ENCODE measurements around the gene STARD3. TPM values are rescaled to one million over a fixed set of nuclear protein-coding genes. Genes with fewer than 3 reads are reported as not detected.

STARD3 gene
- total and polyA plus RNA-seq, 9 of the 15 experiments (the other 6 are each of a cell fraction or from before 2014, with no cell fraction given): 0.63 to 87.0 (median 46.0) TPM

DNA sequence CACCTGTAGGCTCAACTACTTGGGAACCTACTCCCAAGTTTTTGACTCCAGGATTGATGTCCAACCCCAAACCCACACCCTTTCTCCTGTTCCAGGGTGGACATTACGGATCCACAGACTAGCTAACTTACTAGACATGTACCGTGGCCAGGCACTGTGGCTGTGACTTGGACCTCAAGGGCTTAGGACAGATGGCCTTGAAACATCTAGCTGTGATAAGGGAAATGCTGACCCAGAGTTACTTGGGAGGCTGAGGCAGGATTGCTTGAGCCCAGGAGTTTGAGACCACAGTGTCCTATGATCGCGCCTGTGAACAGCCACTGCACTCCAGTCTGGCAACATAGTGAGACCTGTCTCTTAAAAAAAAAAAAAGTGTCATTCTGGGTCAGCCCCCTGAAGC is 4.2 kb downstream of the STARD3 start:
- Histone ChIP-seq H3K4me1 (replicated peaks in 1 of 2; ENCODE audit: control insufficient read depth in 2 of 2, insufficient read depth in 2 of 2, low read length in 2 of 2) (peaks cover 65% of the 10 kb centered on the region in 2 experiments), H3K4me2 (ENCODE audit: insufficient read depth, low read length) (peak overlapping the region; percentile 28; the same call in 1 of the 2 replicates), H2AFZ (ENCODE audit: low read depth, low read length) (no peak overlapping the region), H3K79me2 (ENCODE audit: control insufficient read depth, insufficient read depth, low read length) (peaks cover 82% of the 10 kb centered on the region), H3K36me3 (ENCODE audit: control insufficient read depth, insufficient read depth, low read length) (peaks cover 11% of the 10 kb centered on the region; the same call in 2 of the 3 replicates), H3K9me1 (ENCODE audit: control insufficient read depth, insufficient read depth, low read length) (no peaks in the 10 kb centered on the region), H3K27ac (ENCODE audit: extremely low read depth, low read depth, low read length) (no peak overlapping the region), H3K9ac (ENCODE audit: insufficient read depth in 1 of 2, low read depth in 2 of 2, low read length in 2 of 2) (peak overlapping the region in 1 of 2 experiments; percentile 81; a peak in 1 of 4 replicates), H3K27me3 (ENCODE audit: control insufficient read depth in 2 of 2, insufficient read depth in 2 of 2, low read length in 2 of 2) (no peaks in the 10 kb centered on the region), H3K9me3 (replicated peaks; ENCODE audit: control insufficient read depth, insufficient read depth, low read depth, low read length) (no peaks in the 10 kb centered on the region), H3K4me3 (no peak overlapping the region), H4K20me1 (replicated peaks; ENCODE audit: control insufficient read depth, insufficient read depth, low read length) (peaks cover 26% of the 10 kb centered on the region)
- peak; percentile 55 for TF ChIP-seq ZNF316 (IDR thresholded peaks at IDR 0.05)
- no peak for TF ChIP-seq PHTF2 (CRISPR knock-in tag; IDR thresholded peaks at IDR 0.05)
- ATAC-seq (no peak), DNase-seq (ENCODE audit: extremely low read depth in 1 of 4, low spot score in 3 of 4) (no peak), FAIRE-seq (peak; percentile 72)
- 78% methylated on average over 4 of the region's 4 CpGs for WGBS (ENCODE audit: insufficient coverage, low coverage, missing lambda C conversion rate)
- CTCF ChIA-PET (ENCODE audit: low intra/inter-chr PET ratio): no interaction called here
- no TSS peak for BruUV-seq (replicated peaks)
- in situ Hi-C loops (cut with MboI): no loop called here
- intact Hi-C loops (cut with micrococcal nuclease): no loop called here
- POLR2A ChIA-PET: interaction anchor here (0.6 to 1.4 kb wide), 2 partner anchors 26 to 645 kb away, joined by 3 to 4 read pairs; no protein-coding TSS in a partner anchor

DNA sequence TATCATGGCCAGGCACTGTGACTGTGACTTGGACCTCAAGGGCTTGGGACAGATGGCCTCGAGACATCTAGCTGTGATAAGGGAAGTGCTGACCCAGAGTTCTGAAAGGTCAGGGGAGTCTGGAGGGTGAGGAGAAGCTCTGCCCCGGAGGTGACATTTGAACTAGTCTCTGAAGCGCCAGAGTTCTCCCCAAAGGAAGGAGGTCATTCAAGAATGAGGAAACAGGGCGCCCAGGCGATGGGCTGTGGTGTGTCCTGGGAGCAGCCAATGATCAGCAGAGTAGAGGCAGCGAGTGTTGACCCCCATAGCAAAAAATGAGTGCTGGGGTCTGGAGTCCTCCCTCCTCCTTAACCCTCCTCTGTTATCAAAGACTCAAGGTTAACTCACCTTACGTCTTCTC is 4.9 kb downstream of the STARD3 start:
- 16% methylated on average over 6 of the region's 7 CpGs for WGBS (ENCODE audit: insufficient coverage, low coverage, missing lambda C conversion rate)
- intact Hi-C loops (cut with micrococcal nuclease) (no loop called here), in situ Hi-C loops (cut with MboI) (no loop called here)
- Histone ChIP-seq H3K36me3 (ENCODE audit: control insufficient read depth, insufficient read depth, low read length) (peaks cover 11% of the 10 kb centered on the region; the same call in 2 of the 3 replicates), H3K4me2 (ENCODE audit: insufficient read depth, low read length) (peak overlapping the region; percentile 28; the same call in 1 of the 2 replicates), H2AFZ (ENCODE audit: low read depth, low read length) (no peak overlapping the region), H3K79me2 (ENCODE audit: control insufficient read depth, insufficient read depth, low read length) (peaks cover 88% of the 10 kb centered on the region), H4K20me1 (replicated peaks; ENCODE audit: control insufficient read depth, insufficient read depth, low read length) (peaks cover 26% of the 10 kb centered on the region), H3K27ac (ENCODE audit: extremely low read depth, low read depth, low read length) (no peak overlapping the region), H3K9me1 (ENCODE audit: control insufficient read depth, insufficient read depth, low read length) (no peaks in the 10 kb centered on the region), H3K27me3 (ENCODE audit: control insufficient read depth in 2 of 2, insufficient read depth in 2 of 2, low read length in 2 of 2) (no peaks in the 10 kb centered on the region), H3K9ac (ENCODE audit: insufficient read depth in 1 of 2, low read depth in 2 of 2, low read length in 2 of 2) (peak overlapping the region in 1 of 2 experiments; percentile 22; a peak in 1 of 4 replicates), H3K9me3 (replicated peaks; ENCODE audit: control insufficient read depth, insufficient read depth, low read depth, low read length) (no peaks in the 10 kb centered on the region), H3K4me3 (no peak overlapping the region), H3K4me1 (replicated peaks in 1 of 2; ENCODE audit: control insufficient read depth in 2 of 2, insufficient read depth in 2 of 2, low read length in 2 of 2) (peaks cover 60% of the 10 kb centered on the region in 2 experiments)
- FAIRE-seq (peak; percentile 19), ATAC-seq (no peak), DNase-seq (ENCODE audit: extremely low read depth in 1 of 4, low spot score in 3 of 4) (peak in 1 of 4 experiments; percentile 59)
- no TSS peak for BruUV-seq (replicated peaks)
- POLR2A ChIA-PET: interaction anchor here (0.7 to 1.4 kb wide), 2 partner anchors 12 to 24 kb away, joined by 3 to 4 read pairs; no protein-coding TSS in a partner anchor
- CTCF ChIA-PET (ENCODE audit: low intra/inter-chr PET ratio): no interaction called here
- TF ChIP-seq ZNF263 (CRISPR knock-in tag; IDR thresholded peaks at IDR 0.05; ENCODE audit: borderline replicate concordance) (peak; percentile 75), TAF7 (tag; IDR thresholded peaks at IDR 0.05) (no peak), HMBOX1 (IDR thresholded peaks at IDR 0.05) (peak; percentile 39; the same call in 1 of the 2 replicates), MAFF (IDR thresholded peaks at IDR 0.05; ENCODE audit: low read length) (peak; percentile 10; the same call in 1 of the 2 replicates), RCOR1 (IDR thresholded peaks at IDR 0.05; ENCODE audit: borderline replicate concordance in 1 of 2, low read depth in 2 of 2, low read length in 2 of 2) (0 out of 4 replicates have a peak, but pooled peaks of 1 of the 2 experiments have one; percentile 36), SAFB2 (IDR thresholded peaks at IDR 0.05; ENCODE audit: borderline replicate concordance, low read depth, low read length, severe bottlenecking) (no peak), NR2C2 (CRISPR knock-in tag; IDR thresholded peaks at IDR 0.05) (no peak), NR2C2 (tag; IDR thresholded peaks at IDR 0.05) (peak; percentile 76), SPI1 (IDR thresholded peaks at IDR 0.05; ENCODE audit: borderline replicate concordance, low read depth, low read length) (peak; percentile 61; the same call in 1 of the 2 replicates), NR2C1 (IDR thresholded peaks at IDR 0.05) (0 out of 2 replicates have a peak, but pooled peaks have one; percentile 31), NR2C1 (tag; IDR thresholded peaks at IDR 0.05) (peak; percentile 72; the same call in 1 of the 2 replicates), ESRRA (IDR thresholded peaks at IDR 0.05; ENCODE audit: borderline replicate concordance, low read depth) (peak; percentile 70)
- TF ChIP-seq, protein P1, sequence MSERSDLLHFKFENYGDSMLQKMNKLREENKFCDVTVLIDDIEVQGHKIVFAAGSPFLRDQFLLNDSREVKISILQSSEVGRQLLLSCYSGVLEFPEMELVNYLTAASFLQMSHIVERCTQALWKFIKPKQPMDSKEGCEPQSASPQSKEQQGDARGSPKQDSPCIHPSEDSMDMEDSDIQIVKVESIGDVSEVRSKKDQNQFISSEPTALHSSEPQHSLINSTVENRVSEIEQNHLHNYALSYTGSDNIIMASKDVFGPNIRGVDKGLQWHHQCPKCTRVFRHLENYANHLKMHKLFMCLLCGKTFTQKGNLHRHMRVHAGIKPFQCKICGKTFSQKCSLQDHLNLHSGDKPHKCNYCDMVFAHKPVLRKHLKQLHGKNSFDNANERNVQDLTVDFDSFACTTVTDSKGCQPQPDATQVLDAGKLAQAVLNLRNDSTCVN (CRISPR knock-in tag; IDR thresholded peaks at IDR 0.05): no peak
